ENCODE data around the gene HAUS6. TPM values are rescaled to one million over a fixed set of nuclear protein-coding genes. Genes with fewer than 3 reads are reported as not detected.
"Not testable (repeated sequence)": the region's sequence is repeated elsewhere in the genome, so short reads cannot be mapped to it uniquely, and the experiment has no call there.

Gene HAUS6
- total RNA-seq, 1 experiment from 2014 or later = 14.4 TPM

DNA sequence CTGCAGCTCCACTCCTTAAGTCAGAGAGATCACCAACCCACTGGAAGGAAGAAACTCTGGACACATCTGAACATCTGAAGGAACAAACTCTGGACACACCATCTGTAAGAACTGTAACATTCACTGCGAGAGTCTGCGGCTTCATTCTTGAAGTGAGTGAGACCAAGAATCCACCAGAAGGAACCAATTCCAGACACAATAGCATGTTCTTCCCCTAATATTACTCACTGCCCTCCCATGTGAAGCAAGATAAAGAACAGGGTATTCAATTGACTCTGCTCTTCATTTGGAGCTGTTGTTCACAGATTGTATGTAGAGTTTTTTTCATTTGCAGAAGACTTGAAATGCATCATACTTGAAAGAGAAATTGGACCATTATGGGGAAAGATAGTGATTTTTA lies 80.5 kb downstream of the HAUS6 start:
- BruUV-seq (replicated peaks) = no TSS peak

DNA sequence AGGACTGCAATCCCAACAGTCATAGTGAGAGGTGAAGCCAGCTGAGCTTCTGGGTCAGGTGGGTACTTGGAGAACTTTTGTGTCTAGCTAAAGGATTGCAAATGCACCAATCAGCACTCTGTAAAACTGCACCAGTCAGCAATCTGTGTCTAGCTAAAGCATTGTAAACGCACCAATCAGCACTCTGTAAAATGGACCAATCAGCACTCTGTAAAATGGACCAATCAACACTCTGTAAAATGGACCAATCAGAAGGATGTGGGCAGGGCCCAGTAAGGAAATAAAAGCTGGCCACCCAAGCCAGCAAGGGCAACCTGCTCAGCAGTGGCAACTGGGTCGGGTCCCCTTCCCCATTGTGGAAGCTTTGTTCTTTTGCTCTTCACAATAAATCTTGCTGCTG lies 81.1 kb downstream of the HAUS6 start:
- intact Hi-C loops (cut with micrococcal nuclease) = loop anchor here (10.0 kb wide), 3 partner anchors 197 to 877 kb away; no protein-coding TSS in a partner anchor
- ATAC-seq; H3F3A ChIP-seq (ENCODE audit: low read length, unreplicated experiment); H3K9ac ChIP-seq (ENCODE audit: low read length); H3K4me2 ChIP-seq (ENCODE audit: low read length); H2AFZ ChIP-seq (ENCODE audit: low read length); BruUV-seq (replicated peaks); DNase-seq; H3K36me3 ChIP-seq (ENCODE audit: low read depth, low read length); H3K9me2 ChIP-seq (replicated peaks; ENCODE audit: low read length); H3K27me3 ChIP-seq (ENCODE audit: low read length); H3K9me3 ChIP-seq (ENCODE audit: low read length); H3K4me1 ChIP-seq (ENCODE audit: insufficient read depth, low read length); H3K79me2 ChIP-seq (ENCODE audit: low read length); H3K27ac ChIP-seq (ENCODE audit: low read length); H4K20me1 ChIP-seq (ENCODE audit: low read length); POLR2A ChIA-PET (ENCODE audit: unreplicated experiment); H3K4me3 ChIP-seq (ENCODE audit: low read length); CTCF ChIA-PET: not testable (repeated sequence)

More for the DNA sequence above, 80.5 kb downstream of the HAUS6 start:
- Histone ChIP-seq H3K4me2 (ENCODE audit: low read length) (no peak overlapping the region), H3K4me1 (ENCODE audit: insufficient read depth, low read length) (no peaks in the 10 kb centered on the region), H3K27me3 (ENCODE audit: low read length) (no peaks in the 10 kb centered on the region), H3K79me2 (ENCODE audit: low read length) (no peaks in the 10 kb centered on the region), H3K9ac (ENCODE audit: low read length) (no peak overlapping the region), H3K9me3 (ENCODE audit: low read length) (no peaks in the 10 kb centered on the region), H3K4me3 (ENCODE audit: low read length) (no peak overlapping the region), H2AFZ (ENCODE audit: low read length) (no peak overlapping the region), H3K9me2 (replicated peaks; ENCODE audit: low read length) (no peaks in the 10 kb centered on the region), H3F3A (ENCODE audit: low read length, unreplicated experiment) (no peaks in the 10 kb centered on the region), H4K20me1 (ENCODE audit: low read length) (no peaks in the 10 kb centered on the region), H3K27ac (ENCODE audit: low read length) (no peak overlapping the region), H3K36me3 (ENCODE audit: low read depth, low read length) (no peaks in the 10 kb centered on the region)
- no peak for DNase-seq
- TF ChIP-seq EZH2 (IDR thresholded peaks at IDR 0.05; ENCODE audit: low read length, unreplicated experiment) = no peak
- TF ChIP-seq EZH2phosphoT487 (IDR thresholded peaks at IDR 0.05; ENCODE audit: borderline replicate concordance, low read length) = no peak
- ATAC-seq = no peak
- POLR2A ChIA-PET (ENCODE audit: unreplicated experiment) = no interaction called here
- intact Hi-C loops (cut with micrococcal nuclease) = loop anchor here (10.0 kb wide), 3 partner anchors 197 to 877 kb away; no protein-coding TSS in a partner anchor
- CTCF ChIA-PET = no interaction called here

DNA sequence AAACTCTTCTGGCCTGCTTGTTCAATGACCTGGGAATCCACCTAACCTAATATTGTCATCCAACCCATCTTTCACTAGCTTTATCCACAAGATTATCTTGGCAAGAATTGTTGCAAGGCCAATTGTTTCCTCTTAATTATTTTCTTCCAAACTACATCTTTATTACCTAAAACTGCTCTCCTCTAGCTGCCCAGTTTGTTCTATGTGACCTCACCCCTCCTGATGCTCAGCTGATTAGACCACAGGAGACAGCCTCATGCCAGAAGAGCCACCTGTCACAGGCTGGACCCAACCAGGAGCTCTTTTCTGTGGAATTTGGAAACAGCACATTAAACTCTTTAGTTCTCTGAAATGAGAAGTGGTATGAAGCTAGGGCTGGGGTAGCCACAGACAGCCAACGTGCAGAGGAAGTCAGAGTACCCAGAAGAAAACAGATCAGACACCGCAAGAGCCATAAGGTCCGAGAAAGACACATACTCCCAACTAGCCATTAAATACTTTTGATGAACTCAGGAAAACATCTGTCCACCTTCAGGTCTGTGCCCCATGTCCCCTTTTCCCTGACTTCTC lies 81.7 kb downstream of the HAUS6 start:
- H3K36me3 ChIP-seq (ENCODE audit: low read depth, low read length) = no peaks in the 10 kb centered on the region
- H3K4me3 ChIP-seq (ENCODE audit: low read length) = no peak overlapping the region
- TF ChIP-seq EZH2phosphoT487 (IDR thresholded peaks at IDR 0.05; ENCODE audit: borderline replicate concordance, low read length) = no peak
- TF ChIP-seq EZH2 (IDR thresholded peaks at IDR 0.05; ENCODE audit: low read length, unreplicated experiment) = no peak
- TF ChIP-seq, protein P1, sequence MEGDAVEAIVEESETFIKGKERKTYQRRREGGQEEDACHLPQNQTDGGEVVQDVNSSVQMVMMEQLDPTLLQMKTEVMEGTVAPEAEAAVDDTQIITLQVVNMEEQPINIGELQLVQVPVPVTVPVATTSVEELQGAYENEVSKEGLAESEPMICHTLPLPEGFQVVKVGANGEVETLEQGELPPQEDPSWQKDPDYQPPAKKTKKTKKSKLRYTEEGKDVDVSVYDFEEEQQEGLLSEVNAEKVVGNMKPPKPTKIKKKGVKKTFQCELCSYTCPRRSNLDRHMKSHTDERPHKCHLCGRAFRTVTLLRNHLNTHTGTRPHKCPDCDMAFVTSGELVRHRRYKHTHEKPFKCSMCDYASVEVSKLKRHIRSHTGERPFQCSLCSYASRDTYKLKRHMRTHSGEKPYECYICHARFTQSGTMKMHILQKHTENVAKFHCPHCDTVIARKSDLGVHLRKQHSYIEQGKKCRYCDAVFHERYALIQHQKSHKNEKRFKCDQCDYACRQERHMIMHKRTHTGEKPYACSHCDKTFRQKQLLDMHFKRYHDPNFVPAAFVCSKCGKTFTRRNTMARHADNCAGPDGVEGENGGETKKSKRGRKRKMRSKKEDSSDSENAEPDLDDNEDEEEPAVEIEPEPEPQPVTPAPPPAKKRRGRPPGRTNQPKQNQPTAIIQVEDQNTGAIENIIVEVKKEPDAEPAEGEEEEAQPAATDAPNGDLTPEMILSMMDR (conservative IDR thresholded peaks at IDR 0.05; ENCODE audit: low read depth, low read length) = no peak
- H3K27me3 ChIP-seq (ENCODE audit: low read length) = no peaks in the 10 kb centered on the region
- ChIA-PET CTCF (no interaction called here), POLR2A (ENCODE audit: unreplicated experiment) (no interaction called here)
- H3F3A ChIP-seq (ENCODE audit: low read length, unreplicated experiment) = no peaks in the 10 kb centered on the region
- H3K79me2 ChIP-seq (ENCODE audit: low read length) = no peaks in the 10 kb centered on the region
- intact Hi-C loops (cut with micrococcal nuclease) = loop anchor here (10.0 kb wide), 3 partner anchors 196 to 876 kb away; no protein-coding TSS in a partner anchor
- H3K4me2 ChIP-seq (ENCODE audit: low read length) = no peak overlapping the region
- DNase-seq (no peak), ATAC-seq (no peak)
- no peaks in the 10 kb centered on the region for H3K9me2 ChIP-seq (replicated peaks; ENCODE audit: low read length)
- no peaks in the 10 kb centered on the region for H4K20me1 ChIP-seq (ENCODE audit: low read length)
- no peaks in the 10 kb centered on the region for H3K9me3 ChIP-seq (ENCODE audit: low read length)
- H3K4me1 ChIP-seq (ENCODE audit: insufficient read depth, low read length) = no peaks in the 10 kb centered on the region
- H2AFZ ChIP-seq (ENCODE audit: low read length) = no peak overlapping the region
- H3K9ac ChIP-seq (ENCODE audit: low read length) = no peak overlapping the region
- no peak overlapping the region for H3K27ac ChIP-seq (ENCODE audit: low read length)
- no TSS peak for BruUV-seq (replicated peaks)

DNA sequence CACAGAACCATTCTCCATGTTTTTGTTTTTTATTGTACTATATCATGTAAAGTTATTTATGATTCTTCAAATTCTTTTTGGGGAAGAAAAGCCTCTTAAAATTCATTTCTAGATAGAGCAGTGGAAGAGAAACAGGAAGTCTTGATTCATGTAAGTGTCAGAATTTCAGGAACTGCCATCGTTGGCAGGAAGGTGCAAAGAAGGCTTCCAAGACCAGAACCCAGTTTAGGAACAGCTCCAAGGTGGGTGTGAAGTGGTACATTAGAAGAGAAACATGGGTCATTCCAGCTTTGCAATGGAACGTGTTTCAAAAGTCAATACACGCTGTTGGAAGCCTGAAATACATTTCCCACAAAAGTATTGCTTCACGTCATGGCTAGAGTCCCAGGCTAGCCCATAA lies 84.5 kb downstream of the HAUS6 start:
- Histone ChIP-seq H3K79me2 (ENCODE audit: low read length) (no peaks in the 10 kb centered on the region), H3K4me1 (ENCODE audit: insufficient read depth, low read length) (no peaks in the 10 kb centered on the region), H3K4me3 (ENCODE audit: low read length) (no peak overlapping the region), H4K20me1 (ENCODE audit: low read length) (no peaks in the 10 kb centered on the region), H2AFZ (ENCODE audit: low read length) (no peak overlapping the region), H3K9me2 (replicated peaks; ENCODE audit: low read length) (no peaks in the 10 kb centered on the region), H3K27me3 (ENCODE audit: low read length) (no peaks in the 10 kb centered on the region), H3K9ac (ENCODE audit: low read length) (no peak overlapping the region), H3K27ac (ENCODE audit: low read length) (no peak overlapping the region), H3K36me3 (ENCODE audit: low read depth, low read length) (no peaks in the 10 kb centered on the region), H3K4me2 (ENCODE audit: low read length) (no peak overlapping the region), H3K9me3 (ENCODE audit: low read length) (no peaks in the 10 kb centered on the region), H3F3A (ENCODE audit: low read length, unreplicated experiment) (no peaks in the 10 kb centered on the region)
- DNase-seq = no peak
- BruUV-seq (replicated peaks) = no TSS peak
- intact Hi-C loops (cut with micrococcal nuclease) = no loop called here
- ChIA-PET POLR2A (ENCODE audit: unreplicated experiment) (no interaction called here), CTCF (interaction anchor here (0.6 kb wide), 1 partner anchor 249 kb away, joined by 4 read pairs; no protein-coding TSS in a partner anchor)
- no peak for TF ChIP-seq EZH2phosphoT487 (IDR thresholded peaks at IDR 0.05; ENCODE audit: borderline replicate concordance, low read length)
- TF ChIP-seq, protein P1 (conservative IDR thresholded peaks at IDR 0.05; ENCODE audit: low read depth, low read length) = no peak
- no peak for TF ChIP-seq EZH2 (IDR thresholded peaks at IDR 0.05; ENCODE audit: low read length, unreplicated experiment)
- ATAC-seq = no peak

Measured in PC-3 (cell line).